Osteocyte (in vitro differentiated cells): Measurements from ENCODE around the gene NAXE. TPM values are rescaled to one million over a fixed set of nuclear protein-coding genes. Genes with fewer than 3 reads are reported as not detected.
"Not testable (repeated sequence)": the region's sequence is repeated elsewhere in the genome, so short reads cannot be mapped to it uniquely, and the experiment has no call there.

Source experiments
- DNase-seq: peaks from one replicate; pipeline ENCODE4 v3.0.0; 2021; ENCODE audit warnings: mixed read lengths; ENCODE audit not compliant: unreplicated experiment; ENCODE audit errors: extremely low spot score
- H3K27ac Mint-ChIP-seq: one replicate; pipeline ENCODE4 v1.8.0; 2021; ENCODE audit warnings: mild to moderate bottlenecking, mixed read lengths; ENCODE audit not compliant: unreplicated experiment
- H3K27me3 Mint-ChIP-seq: one replicate; pipeline ENCODE4 v1.8.0; 2021; ENCODE audit warnings: mixed read lengths; ENCODE audit not compliant: unreplicated experiment
- H3K36me3 Mint-ChIP-seq: one replicate; pipeline ENCODE4 v1.8.0; 2021; ENCODE audit warnings: mixed read lengths; ENCODE audit not compliant: unreplicated experiment
- H3K4me1 Mint-ChIP-seq: one replicate; pipeline ENCODE4 v1.8.0; 2021; ENCODE audit warnings: mixed read lengths; ENCODE audit not compliant: unreplicated experiment
- H3K4me3 Mint-ChIP-seq: one replicate; pipeline ENCODE4 v1.8.0; 2021; ENCODE audit warnings: mild to moderate bottlenecking, moderate library complexity, mixed read lengths; ENCODE audit not compliant: unreplicated experiment
- H3K9me3 Mint-ChIP-seq: one replicate; pipeline ENCODE4 v1.8.0; 2021; ENCODE audit warnings: mixed read lengths; ENCODE audit not compliant: unreplicated experiment
- CTCF ChIP-seq: fragments of 200-600 bp; sonication (generic); IDR thresholded peaks from 2 replicates; pipeline ENCODE4 v1.5.0; 2021; ENCODE audit warnings: antibody characterized with exemption, mild to moderate bottlenecking, moderate library complexity
- total RNA-seq: library from RNA; stranded (reverse); gene quantifications from 2 replicates; pipeline ENCODE4 v1.2.1, GENCODE V29; 2021

NAXE gene
- total RNA-seq, 1 donor from 2014 or later = 59.2 TPM

GRCh38 chr1:156551869-156552268 lies 39.7 kb upstream of the NAXE start:
- no peak for DNase-seq

GRCh38 chr1:156552518-156552917 lies 39.1 kb upstream of the NAXE start:
- no peak overlapping the region for H3K27ac Mint-ChIP-seq
- H3K4me3 Mint-ChIP-seq = no peak overlapping the region
- H3K36me3 Mint-ChIP-seq = peaks cover 5% of the 10 kb centered on the region
- no peak for TF ChIP-seq CTCF
- no peaks in the 10 kb centered on the region for H3K9me3 Mint-ChIP-seq
- no peaks in the 10 kb centered on the region for H3K27me3 Mint-ChIP-seq
- no peak for DNase-seq
- H3K4me1 Mint-ChIP-seq = peaks cover 6% of the 10 kb centered on the region

More at GRCh38 chr1:156551869-156552268, 39.7 kb upstream of the NAXE start:
- TF ChIP-seq CTCF = no peak
- Mint-ChIP-seq H3K27me3 (no peaks in the 10 kb centered on the region), H3K4me3 (no peak overlapping the region), H3K27ac (no peak overlapping the region), H3K36me3 (peaks cover 5% of the 10 kb centered on the region), H3K9me3 (no peaks in the 10 kb centered on the region), H3K4me1 (peaks cover 6% of the 10 kb centered on the region)

GRCh38 chr1:156552937-156553336 lies 38.6 kb upstream of the NAXE start:
- not testable (repeated sequence) for H3K4me1 Mint-ChIP-seq, H3K4me3 Mint-ChIP-seq, H3K36me3 Mint-ChIP-seq, H3K9me3 Mint-ChIP-seq, DNase-seq, H3K27me3 Mint-ChIP-seq, H3K27ac Mint-ChIP-seq

GRCh38 chr1:156553860-156554485 lies 37.6 kb upstream of the NAXE start:
- peaks cover 5% of the 10 kb centered on the region for H3K36me3 Mint-ChIP-seq
- no peaks in the 10 kb centered on the region for H3K9me3 Mint-ChIP-seq
- no peaks in the 10 kb centered on the region for H3K27me3 Mint-ChIP-seq
- H3K4me1 Mint-ChIP-seq = peaks cover 6% of the 10 kb centered on the region
- TF ChIP-seq CTCF = no peak
- H3K4me3 Mint-ChIP-seq = no peak overlapping the region
- no peak for DNase-seq
- H3K27ac Mint-ChIP-seq = no peak overlapping the region

- H3K4me3 Mint-ChIP-seq = no peak overlapping the region
- H3K36me3 Mint-ChIP-seq = peaks cover 5% of the 10 kb centered on the region
- TF ChIP-seq CTCF = no peak
- H3K27me3 Mint-ChIP-seq = no peaks in the 10 kb centered on the region
- no peak overlapping the region for H3K27ac Mint-ChIP-seq
- DNase-seq = no peak
- no peaks in the 10 kb centered on the region for H3K9me3 Mint-ChIP-seq
- peaks cover 8% of the 10 kb centered on the region for H3K4me1 Mint-ChIP-seq
These were observed 36.6 kb upstream of the NAXE start for GRCh38 chr1:156554971-156555370.

GRCh38 chr1:156555715-156556114 lies 35.9 kb upstream of the NAXE start:
- H3K27ac Mint-ChIP-seq = no peak overlapping the region
- no peak overlapping the region for H3K4me3 Mint-ChIP-seq
- peaks cover 8% of the 10 kb centered on the region for H3K4me1 Mint-ChIP-seq
- TF ChIP-seq CTCF = no peak
- no peaks in the 10 kb centered on the region for H3K9me3 Mint-ChIP-seq
- no peak for DNase-seq
- H3K36me3 Mint-ChIP-seq = peaks cover 5% of the 10 kb centered on the region
- H3K27me3 Mint-ChIP-seq = no peaks in the 10 kb centered on the region
